HK-2 (cell line): ENCODE data around the gene BAD.

Source experiments
- DNase-seq: peaks from one replicate; pipeline ENCODE4 v3.0.0-alpha.2; 2018; ENCODE audit not compliant: unreplicated experiment

Gene BAD

DNA sequence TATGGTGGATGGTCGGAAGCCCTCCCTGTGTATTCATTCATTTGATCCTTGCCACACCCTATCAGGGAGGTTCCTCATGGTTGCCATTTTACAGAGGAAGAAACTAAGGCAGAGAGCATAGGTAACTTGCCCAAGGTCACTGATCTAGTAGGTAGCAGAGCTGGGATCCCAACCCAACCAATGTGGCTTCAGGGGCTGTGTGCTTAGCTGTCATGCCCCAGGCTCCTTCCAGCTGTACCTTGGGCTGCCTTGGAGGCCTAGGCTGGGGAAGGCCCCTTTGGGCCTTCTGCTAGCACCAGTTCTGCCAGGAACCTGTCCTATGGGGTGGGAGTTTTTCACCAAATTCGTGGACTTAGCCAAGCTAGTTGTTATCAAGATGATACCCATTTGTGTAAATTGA, 8.6 kb downstream of the BAD start:
- no peak for DNase-seq

DNA sequence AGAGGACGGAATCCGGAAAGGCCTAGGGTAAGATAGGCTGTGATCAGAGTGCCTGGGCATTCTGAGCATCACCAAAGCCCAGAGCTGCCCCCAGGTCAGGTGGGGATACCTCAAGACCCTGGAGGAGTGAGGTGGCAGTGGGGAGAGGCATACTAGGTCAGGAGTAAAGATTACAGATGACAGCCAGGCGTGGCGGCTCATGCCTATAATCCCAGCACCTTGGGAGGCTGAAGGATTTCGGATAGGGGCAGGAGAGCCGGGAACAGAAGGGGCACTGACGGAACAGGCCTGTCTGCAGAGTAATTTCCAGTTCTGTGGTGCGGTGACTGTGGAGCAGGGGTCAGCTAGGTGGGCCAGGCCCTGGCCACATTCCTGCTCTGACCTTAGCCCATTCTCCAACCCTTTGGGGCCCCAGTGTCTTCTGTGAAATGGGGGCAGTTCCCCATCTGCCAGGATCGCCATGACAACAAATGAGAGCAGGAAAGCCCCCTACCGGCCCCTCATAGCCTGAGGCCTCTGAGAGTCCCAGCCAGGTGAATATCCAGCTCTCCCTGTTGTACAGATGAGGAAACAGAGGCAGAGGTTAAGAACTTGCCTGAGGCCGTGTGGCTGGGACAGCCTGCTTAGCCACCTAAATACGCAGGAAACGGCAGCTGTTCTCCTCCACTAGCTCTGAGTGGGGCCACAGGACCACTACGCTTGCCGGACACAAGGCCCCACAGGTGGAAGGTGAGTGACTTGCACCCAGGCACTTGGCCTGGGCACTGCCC, 9.2 kb downstream of the BAD start:
- no peak for DNase-seq

GRCh38 chr11:64269540-64270220, 14.8 kb downstream of the BAD start:
- DNase-seq = peak; percentile 93

- peak; percentile 55 for DNase-seq
Measured at GRCh38 chr11:64268893-64269539, 15.4 kb downstream of the BAD start.

DNA sequence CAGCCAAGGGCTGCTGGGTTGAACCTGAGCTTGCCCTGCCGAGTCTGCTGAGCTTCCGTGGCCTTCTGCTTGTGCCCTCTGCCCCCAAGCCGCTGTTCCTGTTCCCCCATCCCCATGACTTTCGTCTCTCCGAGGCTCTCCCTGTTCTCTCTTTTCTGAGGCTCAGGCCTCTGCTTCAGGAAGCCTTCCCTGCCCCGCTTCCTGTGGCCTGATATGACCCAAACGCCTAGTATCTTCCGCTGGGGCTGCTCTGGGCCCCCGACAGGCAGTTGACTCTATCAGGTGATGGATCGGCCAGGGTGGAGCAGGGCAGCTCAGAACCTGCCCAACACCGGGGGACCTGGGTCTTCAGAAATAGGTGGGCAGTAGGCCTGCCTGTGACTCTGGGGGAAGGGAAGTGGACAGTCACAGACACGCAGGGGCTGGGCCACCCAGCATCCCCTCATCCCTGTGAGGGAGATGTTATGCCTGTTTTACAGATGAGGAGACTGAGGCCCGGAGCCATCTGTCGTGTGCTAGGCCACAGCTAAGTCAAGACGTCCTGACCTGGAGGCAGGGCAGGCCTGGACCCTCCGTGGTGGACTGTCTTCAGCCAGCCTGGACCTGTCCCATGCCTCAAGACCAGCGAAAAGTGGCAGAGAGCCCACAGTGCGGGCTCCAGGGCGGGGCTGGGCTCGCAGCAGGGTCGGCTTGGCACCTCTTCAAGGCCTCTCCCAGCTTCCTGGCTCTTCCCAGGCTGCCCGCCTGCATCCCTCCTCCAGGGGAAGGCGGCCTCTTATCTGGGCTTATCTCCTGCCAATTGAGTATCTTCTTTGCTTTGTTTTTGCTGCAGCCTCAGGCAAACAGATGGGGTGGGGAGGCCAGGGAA, 16.2 kb downstream of the BAD start:
- peak; percentile 20 for DNase-seq

DNA sequence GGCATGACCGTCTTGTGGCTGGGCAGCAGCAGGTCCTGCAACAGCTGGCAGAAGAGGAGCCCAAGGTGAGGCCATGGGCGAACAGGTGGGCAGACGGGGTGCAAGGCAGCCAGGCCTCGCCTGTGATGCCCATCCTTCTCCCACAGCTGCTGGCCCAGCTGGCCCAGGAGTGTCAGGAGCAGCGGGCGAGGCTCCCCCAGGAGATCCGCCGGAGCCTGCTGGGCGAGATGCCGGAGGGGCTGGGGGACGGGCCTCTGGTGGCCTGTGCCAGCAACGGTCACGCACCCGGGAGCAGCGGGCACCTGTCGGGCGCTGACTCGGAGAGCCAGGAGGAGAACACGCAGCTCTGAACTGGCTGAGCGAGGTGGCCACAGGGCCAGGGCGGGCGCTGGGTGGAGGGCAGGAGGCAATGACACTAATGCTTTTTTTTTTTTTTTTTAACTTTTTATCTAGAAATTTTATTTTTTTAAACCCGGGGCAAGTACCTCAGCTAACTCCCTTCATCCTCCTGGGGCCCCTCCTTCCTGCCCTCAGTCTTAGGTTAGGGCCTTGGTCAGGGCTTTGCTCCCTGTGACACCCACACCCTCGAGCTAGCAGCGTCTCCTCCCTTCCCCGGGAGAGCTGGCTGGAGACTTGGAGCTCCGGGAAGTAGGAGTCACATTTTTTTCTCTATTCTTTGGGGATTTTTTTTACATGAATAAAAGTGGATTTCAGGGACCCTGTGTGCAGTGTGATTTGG, 17.1 kb downstream of the BAD start:
- DNase-seq = no peak

GRCh38 chr11:64266339-64266738, 18.1 kb downstream of the BAD start:
- no peak for DNase-seq

- no peak for DNase-seq
Measured at GRCh38 chr11:64265176-64266160, 19.0 kb downstream of the BAD start.

DNA sequence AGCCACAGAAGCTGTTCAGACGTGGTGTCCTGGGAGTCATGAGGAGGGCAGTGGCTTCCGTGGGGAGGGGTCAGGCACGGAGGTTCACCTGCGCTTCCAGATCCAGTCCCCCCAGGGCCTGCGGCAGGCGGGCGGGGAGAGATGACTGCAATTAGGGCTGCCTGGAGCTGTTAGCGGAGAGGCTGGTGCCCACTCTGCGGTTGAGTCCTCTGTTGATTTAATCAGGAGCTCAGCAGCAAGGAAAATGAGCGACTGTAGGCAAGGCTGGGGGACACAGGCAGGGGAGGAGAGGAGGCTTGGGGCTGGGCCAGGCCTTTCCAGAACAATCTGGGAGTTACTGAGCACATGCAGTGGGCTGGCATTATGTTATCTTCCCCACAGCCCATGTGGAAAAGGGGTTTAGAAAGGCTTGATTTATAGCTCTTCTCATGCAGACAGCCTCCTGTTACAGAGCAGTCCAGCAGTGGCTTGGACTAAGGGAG, 20.1 kb downstream of the BAD start:
- no peak for DNase-seq

DNA sequence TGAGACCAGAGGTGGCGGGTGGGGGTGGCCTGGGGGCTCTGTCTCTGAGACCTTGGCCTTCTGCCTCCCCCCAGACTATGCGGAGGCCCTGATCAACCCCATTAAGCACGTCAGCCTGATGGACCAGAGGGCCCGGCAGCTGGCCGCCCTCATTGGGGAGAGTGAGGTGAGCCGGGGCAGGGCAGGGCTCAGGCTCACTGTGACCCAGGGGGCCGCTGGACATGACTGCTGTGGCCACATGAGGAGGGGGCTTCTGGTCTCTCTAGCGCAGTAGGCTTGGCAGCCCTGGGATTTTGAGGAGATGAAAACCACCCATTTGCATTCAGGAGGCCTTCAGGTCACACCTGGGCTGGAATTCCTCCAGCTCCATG, 20.5 kb downstream of the BAD start:
- DNase-seq = no peak

- peak; percentile 53 for DNase-seq
Measured at GRCh38 chr11:64263021-64263946, 21.2 kb downstream of the BAD start.

DNA sequence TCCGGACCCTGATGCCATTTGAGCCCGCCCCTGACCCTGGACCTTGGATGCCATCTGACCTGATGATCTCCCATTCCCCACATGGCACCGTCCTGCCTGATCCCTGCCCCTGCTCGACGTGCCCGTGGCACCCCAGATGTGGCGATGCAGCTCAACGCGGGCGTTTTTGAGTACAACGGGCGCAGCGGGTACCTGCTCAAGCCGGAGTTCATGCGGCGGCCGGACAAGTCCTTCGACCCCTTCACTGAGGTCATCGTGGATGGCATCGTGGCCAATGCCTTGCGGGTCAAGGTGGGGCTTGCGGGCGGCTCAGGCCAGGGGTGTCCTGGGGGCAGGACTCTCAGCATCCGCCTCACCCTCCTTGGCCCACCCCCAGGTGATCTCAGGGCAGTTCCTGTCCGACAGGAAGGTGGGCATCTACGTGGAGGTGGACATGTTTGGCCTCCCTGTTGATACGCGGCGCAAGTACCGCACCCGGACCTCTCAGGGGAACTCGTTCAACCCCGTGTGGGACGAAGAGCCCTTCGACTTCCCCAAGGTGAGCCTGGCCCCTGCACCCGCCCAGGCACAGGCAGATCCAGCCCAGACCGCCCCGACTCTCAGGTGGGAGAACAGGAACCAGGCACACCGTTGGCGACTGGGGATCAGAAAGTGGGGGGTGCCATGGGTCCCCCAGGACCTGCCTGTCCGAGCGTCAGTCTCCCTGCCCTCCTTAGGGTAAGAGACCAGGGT, 22.0 kb downstream of the BAD start:
- DNase-seq = no peak

DNA sequence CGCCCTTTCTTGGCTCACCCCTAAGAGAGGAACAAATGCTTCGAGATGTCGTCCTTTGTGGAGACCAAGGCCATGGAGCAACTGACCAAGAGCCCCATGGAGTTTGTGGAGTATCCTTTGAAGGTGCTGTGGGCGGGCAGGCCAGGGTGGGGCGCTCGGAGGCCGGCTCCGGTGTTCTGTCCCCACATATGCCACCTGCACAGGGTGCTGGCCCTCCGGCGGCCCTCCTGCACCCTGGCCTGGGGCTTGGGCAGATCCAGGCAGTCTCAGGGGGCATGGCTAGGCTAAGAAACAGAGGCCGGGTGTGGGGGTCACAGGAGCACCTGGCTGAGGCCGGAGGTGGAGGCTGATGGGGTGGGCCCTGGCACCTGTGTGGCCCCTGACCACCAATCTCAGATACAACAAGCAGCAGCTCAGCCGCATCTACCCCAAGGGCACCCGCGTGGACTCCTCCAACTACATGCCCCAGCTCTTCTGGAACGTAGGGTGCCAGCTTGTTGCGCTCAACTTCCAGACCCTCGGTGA, 22.8 kb downstream of the BAD start:
- DNase-seq = no peak

GRCh38 chr11:64260147-64260708, 24.2 kb downstream of the BAD start:
- no peak for DNase-seq

GRCh38 chr11:64259533-64260067, 24.9 kb downstream of the BAD start:
- DNase-seq = no peak

DNA sequence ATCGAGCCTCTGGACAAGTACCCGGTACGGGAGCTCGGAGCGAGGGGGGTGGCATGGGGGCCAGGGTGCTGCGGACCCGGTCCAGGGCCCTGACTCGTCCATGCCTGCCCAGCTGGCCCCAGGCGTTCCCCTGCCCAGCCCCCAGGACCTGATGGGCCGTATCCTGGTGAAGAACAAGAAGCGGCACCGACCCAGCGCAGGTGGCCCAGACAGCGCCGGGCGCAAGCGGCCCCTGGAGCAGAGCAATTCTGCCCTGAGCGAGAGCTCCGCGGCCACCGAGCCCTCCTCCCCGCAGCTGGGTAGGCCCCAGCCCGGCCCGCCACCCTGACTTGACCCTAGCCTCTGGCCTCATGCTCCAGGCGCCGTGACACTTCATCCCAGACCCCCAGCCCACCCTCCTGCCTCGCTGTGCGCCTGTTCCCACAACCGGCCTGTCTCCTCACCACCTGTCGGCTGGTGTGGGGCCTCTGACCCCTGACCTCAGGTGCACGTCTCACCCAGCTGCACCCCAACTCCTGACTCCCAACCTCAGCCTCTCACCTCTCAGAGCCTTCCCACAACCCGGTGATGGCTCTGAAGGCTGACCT, 25.4 kb downstream of the BAD start:
- no peak for DNase-seq

GRCh38 chr11:64258356-64258755, 26.1 kb downstream of the BAD start:
- DNase-seq = no peak
